Measurements from ENCODE around the gene MANSC1.

- TF ChIP-seq EZH2 (IDR thresholded peaks at IDR 0.05) (no peak), FOXP2 (optimal IDR thresholded peaks at IDR 0.05; ENCODE audit: control extremely low read depth, extremely low read length, insufficient read depth) (no peak), POLR2AphosphoS5 (IDR thresholded peaks at IDR 0.05; ENCODE audit: borderline replicate concordance, low read depth, low read length) (no peak)
Observed at GRCh38 chr12:12357719-12358461, 7.8 kb upstream of the MANSC1 start.

Measured in SK-N-MC (cell line).